SK-N-SH (cell line): ENCODE results near the gene C18orf63. TPM values are rescaled to one million over a fixed set of nuclear protein-coding genes. Genes with fewer than 3 reads are reported as not detected.

Experiments used
- CTCF ChIA-PET: fragments of 300-600, 350-600 bp; formaldehyde crosslinking; extraction: SDS; loops from one replicate; lab custom pipeline; 2021; lab: Yijun Ruan, JAX
- POLR2A ChIA-PET: fragments of 350-600 bp; sonication (Branson Sonifier 250); formaldehyde crosslinking; extraction: SDS; loops from one replicate; lab custom pipeline; 2020; ENCODE audit warnings: antibody characterized with exemption, inconsistent platforms; lab: Yijun Ruan, JAX
- DNase-seq: peaks from one replicate; pipeline ENCODE4 v3.0.0; 2012
- H2AFZ ChIP-seq: fragments of 200-600 bp; sonication (generic); 2 replicates; pipeline ENCODE4 v1.8.1; 2016; ENCODE audit warnings: antibody characterized with exemption, mild to moderate bottlenecking, low read depth
- H3F3A ChIP-seq: fragments of 200-600 bp; sonication (generic); replicated peaks from 2 replicates; pipeline ENCODE3; 2016; ENCODE audit warnings: antibody characterized with exemption, mild to moderate bottlenecking; ENCODE audit not compliant: insufficient read depth
- H3K27ac ChIP-seq, 2 experiments: fragments of 200-500 bp in 1 of 2; fragments of 200-600 bp in 1 of 2; sonication (Bioruptor generic) in 1 of 2; sonication (generic), shearing (Covaris generic) in 1 of 2; 2 replicates each; pipeline versions ENCODE4 v1.5.1 to v1.6.1; 2014 to 2016; ENCODE audit warnings: low read depth in 2 of 2, inconsistent platforms in 1 of 2, low read length in 1 of 2, mild to moderate bottlenecking in 1 of 2, mixed read lengths in 1 of 2
- H3K27me3 ChIP-seq: fragments of 200-600 bp; sonication (generic), shearing (Covaris generic); 2 replicates; pipeline ENCODE4 v1.6.1; 2016; ENCODE audit warnings: mixed run types; ENCODE audit not compliant: insufficient read depth
- H3K36me3 ChIP-seq, 2 experiments: fragments of 200-500 bp in 1 of 2; fragments of 200-600 bp in 1 of 2; sonication (Bioruptor generic) in 1 of 2; sonication (generic) in 1 of 2; replicated peaks in 1 of 2; 2 replicates each; pipeline versions ENCODE3 to v1.5.1; 2014 to 2016; ENCODE audit warnings: low read length in 1 of 2, mild to moderate bottlenecking in 1 of 2; ENCODE audit not compliant: insufficient read depth in 2 of 2, control insufficient read depth in 1 of 2
- H3K4me1 ChIP-seq, 2 experiments: fragments of 200-500 bp in 1 of 2; fragments of 200-600 bp in 1 of 2; sonication (Bioruptor generic) in 1 of 2; sonication (generic), shearing (Covaris generic) in 1 of 2; 2 replicates each; pipeline versions ENCODE4 v1.5.1 to v1.6.1; 2014 to 2016; ENCODE audit warnings: low read depth in 1 of 2, low read length in 1 of 2, mixed run types in 1 of 2; ENCODE audit not compliant: insufficient read depth in 2 of 2, control insufficient read depth in 1 of 2
- H3K4me2 ChIP-seq: fragments of 200-600 bp; sonication (generic), shearing (Covaris generic); 2 replicates; pipeline ENCODE4 v1.6.1; 2017; ENCODE audit warnings: mixed run types
- H3K4me3 ChIP-seq, 2 experiments: fragments of 200-500 bp in 1 of 2; fragments of 200-600 bp in 1 of 2; sonication (Bioruptor generic) in 1 of 2; sonication (generic), shearing (Covaris generic) in 1 of 2; 2 replicates each; pipeline versions ENCODE4 v1.5.1 to v1.8.1; 2014 to 2016; ENCODE audit warnings: low read depth in 2 of 2, inconsistent platforms in 1 of 2, low read length in 1 of 2, mild to moderate bottlenecking in 1 of 2, mixed read lengths in 1 of 2, moderate library complexity in 1 of 2
- H3K79me2 ChIP-seq: fragments of 200-600 bp; sonication (generic); 2 replicates; pipeline ENCODE4 v1.8.1; 2017; ENCODE audit warnings: mild to moderate bottlenecking; ENCODE audit not compliant: insufficient read depth
- H3K9ac ChIP-seq: fragments of 200-600 bp; sonication (generic); 2 replicates; pipeline ENCODE4 v1.6.1; 2017; ENCODE audit warnings: mixed run types
- H3K9me2 ChIP-seq: fragments of 200-600 bp; sonication (generic); 2 replicates; pipeline ENCODE4 v1.6.1; 2017; ENCODE audit warnings: mixed run types
- H3K9me3 ChIP-seq: fragments of 200-600 bp; sonication (generic); 2 replicates; pipeline ENCODE4 v1.6.1; 2017; ENCODE audit warnings: mixed run types, mild to moderate bottlenecking, moderate library complexity
- H4K20me1 ChIP-seq: fragments of 200-600 bp; sonication (generic); 2 replicates; pipeline ENCODE4 v1.6.1; 2017; ENCODE audit warnings: mild to moderate bottlenecking, mixed run types; ENCODE audit not compliant: insufficient read depth
- CHD2 ChIP-seq: fragments of 150-350 bp; IDR thresholded peaks from 2 replicates; pipeline ENCODE4 v1.6.1; 2018; ENCODE audit warnings: low read length; ENCODE audit not compliant: partially characterized antibody
- EP300 ChIP-seq, 2 experiments: IDR thresholded peaks; 2 replicates each; pipeline versions ENCODE4 v1.4.0 to v1.6.1; 2012; ENCODE audit warnings: borderline replicate concordance in 1 of 2, low read depth in 1 of 2, low read length in 1 of 2
- EZH2phosphoT487 ChIP-seq: fragments of 200-600 bp; sonication (generic); IDR thresholded peaks from 2 replicates; pipeline ENCODE4 v1.6.1; 2017; ENCODE audit warnings: low read depth, mixed run types, mild to moderate bottlenecking, antibody characterized with exemption, moderate library complexity, borderline replicate concordance
- FOSL2 ChIP-seq: IDR thresholded peaks from 2 replicates; pipeline ENCODE4 v1.4.0; 2012; ENCODE audit warnings: low read depth, mild to moderate bottlenecking, moderate library complexity, borderline replicate concordance
- FOXJ3 ChIP-seq: sonication (generic); formaldehyde crosslinking; IDR thresholded peaks from 2 replicates; pipeline ENCODE4 v1.5.1; 2020; ENCODE audit warnings: mild to moderate bottlenecking, missing genetic modification reagents
- FOXM1 ChIP-seq: IDR thresholded peaks from 2 replicates; pipeline ENCODE4 v1.4.0; 2012; ENCODE audit warnings: low read depth, mild to moderate bottlenecking
- JUND ChIP-seq: IDR thresholded peaks from 2 replicates; pipeline ENCODE4 v1.4.0; 2012
- NFIC ChIP-seq: IDR thresholded peaks from 2 replicates; pipeline ENCODE4 v1.4.0; 2012; ENCODE audit warnings: borderline replicate concordance
- PBX3 ChIP-seq: IDR thresholded peaks from 2 replicates; pipeline ENCODE4; 2012
- POLR2AphosphoS5 ChIP-seq: IDR thresholded peaks from 2 replicates; pipeline ENCODE4 v1.6.1; 2012; ENCODE audit warnings: low read depth, low read length
- RAD21 ChIP-seq: IDR thresholded peaks from 2 replicates; pipeline ENCODE4 v1.6.1; 2012; ENCODE audit warnings: mild to moderate bottlenecking, low read length
- RCOR1 ChIP-seq: fragments of 150-350 bp; IDR thresholded peaks from 2 replicates; pipeline ENCODE4 v1.6.1; 2017; ENCODE audit warnings: antibody characterized with exemption, low read length
- RXRA ChIP-seq: IDR thresholded peaks from 2 replicates; pipeline ENCODE4 v1.4.0; 2012; ENCODE audit warnings: low read depth, mild to moderate bottlenecking, borderline replicate concordance
- SMC3 ChIP-seq: IDR thresholded peaks from 2 replicates; pipeline ENCODE4 v1.6.1; 2012; ENCODE audit warnings: low read depth, low read length, improper control_type of control experiment
- TAF1 ChIP-seq: IDR thresholded peaks from 2 replicates; pipeline ENCODE4 v1.6.1; 2012; ENCODE audit warnings: low read depth, mild to moderate bottlenecking, low read length, moderate library complexity, borderline replicate concordance
- TEAD4 ChIP-seq: IDR thresholded peaks from 2 replicates; pipeline ENCODE4 v1.4.0; 2012; ENCODE audit warnings: mild to moderate bottlenecking, borderline replicate concordance; ENCODE audit not compliant: insufficient read depth
- USF1 ChIP-seq: IDR thresholded peaks from 2 replicates; pipeline ENCODE4 v1.4.0; 2012; ENCODE audit warnings: low read depth, borderline replicate concordance
- USF2 ChIP-seq: fragments of 150-350 bp; IDR thresholded peaks from 2 replicates; pipeline ENCODE4 v1.6.1; 2017; ENCODE audit warnings: antibody characterized with exemption, low read length, low read depth, borderline replicate concordance
- YY1 ChIP-seq: IDR thresholded peaks from 2 replicates; pipeline ENCODE4 v1.4.0; 2012; ENCODE audit warnings: low read depth, mild to moderate bottlenecking
- ZBTB33 ChIP-seq: IDR thresholded peaks from 2 replicates; pipeline ENCODE4 v1.4.0; 2012; ENCODE audit warnings: low read depth, borderline replicate concordance
- WGBS: methylation state at CpG from one replicate; pipeline ENCODE4 v1.1.6; 2017; ENCODE audit warnings: low lambda C conversion rate; 5-methylcytosine and 5-hydroxymethylcytosine counted together
- polyA plus RNA-seq, 3 experiments: library from polyadenylated mRNA; depleted of rRNA; stranded (reverse); fragments of >200 nt; gene quantifications; 2 replicates each; pipeline ENCODE4 v1.2.3, GENCODE V29; 2012

The C18orf63 gene
- polyA plus RNA-seq, 1 of the 3 experiments (the other 2 are of a cell fraction) = not detected

DNA sequence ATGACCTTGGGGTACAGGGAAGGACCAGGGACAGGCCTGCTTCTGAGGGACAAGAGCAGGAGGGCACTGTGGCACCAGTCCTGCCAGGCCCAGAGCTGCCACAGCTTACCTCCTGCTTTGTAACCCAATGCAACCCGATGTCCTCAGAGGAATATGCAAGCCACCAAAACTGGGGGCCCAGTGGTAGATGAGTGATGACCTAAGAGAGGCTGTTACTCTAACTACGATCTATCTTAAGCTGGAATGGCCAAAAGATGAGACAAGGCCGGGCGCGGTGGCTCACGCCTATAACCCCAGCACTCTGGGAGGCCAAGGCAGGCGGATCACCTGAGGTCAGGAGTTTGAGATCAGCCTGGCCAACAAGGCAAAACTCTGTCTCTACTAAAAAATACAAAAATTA, 36.7 kb upstream of the C18orf63 start:
- Histone ChIP-seq H3K9me2 (no peaks in the 10 kb centered on the region), H3K9me3 (no peaks in the 10 kb centered on the region), H3K4me3 (no peak overlapping the region), H3K9ac (no peak overlapping the region), H3F3A (no peaks in the 10 kb centered on the region), H3K4me2 (no peak overlapping the region), H3K4me1 (peaks cover 0 to 73% of the 10 kb centered on the region in 2 experiments; a peak in 2 of 4 replicates), H3K27ac (peak overlapping the region in 1 of 2 experiments; percentile 95; a peak in 2 of 4 replicates), H3K27me3 (no peaks in the 10 kb centered on the region), H2AFZ (no peak overlapping the region), H4K20me1 (no peaks in the 10 kb centered on the region), H3K79me2 (no peaks in the 10 kb centered on the region), H3K36me3 (no peaks in the 10 kb centered on the region)
- ChIA-PET POLR2A (interaction anchor here (1.4 kb wide), 1 partner anchor 23 kb away, joined by 7 read pairs; no protein-coding TSS in a partner anchor), CTCF (interaction anchor here (0.7 to 2.3 kb wide), 2 partner anchors 10 to 64 kb away, joined by 3 to 5 read pairs; no protein-coding TSS in a partner anchor)
- TF ChIP-seq TAF1 (no peak), SMC3 (no peak), YY1 (no peak), JUND (no peak), PBX3 (no peak), CHD2 (no peak), TEAD4 (no peak), EP300 (IDR thresholded peaks at IDR 0.05; ENCODE audit: borderline replicate concordance in 1 of 2, low read depth in 1 of 2, low read length in 1 of 2) (no peak), NFIC (no peak), ZBTB33 (no peak), FOXJ3 (no peak), USF2 (no peak), FOXM1 (no peak), RXRA (no peak), FOSL2 (no peak), EZH2phosphoT487 (no peak), USF1 (no peak), RCOR1 (no peak), POLR2AphosphoS5 (no peak), RAD21 (no peak)
- DNase-seq = no peak
- 85% methylated on average over 6 of the region's 7 CpGs for WGBS
